ENCODE results near the gene TRIML1.
"Not testable (repeated sequence)": the region's sequence is repeated elsewhere in the genome, so short reads cannot be mapped to it uniquely, and the experiment has no call there.

TRIML1 gene

DNA sequence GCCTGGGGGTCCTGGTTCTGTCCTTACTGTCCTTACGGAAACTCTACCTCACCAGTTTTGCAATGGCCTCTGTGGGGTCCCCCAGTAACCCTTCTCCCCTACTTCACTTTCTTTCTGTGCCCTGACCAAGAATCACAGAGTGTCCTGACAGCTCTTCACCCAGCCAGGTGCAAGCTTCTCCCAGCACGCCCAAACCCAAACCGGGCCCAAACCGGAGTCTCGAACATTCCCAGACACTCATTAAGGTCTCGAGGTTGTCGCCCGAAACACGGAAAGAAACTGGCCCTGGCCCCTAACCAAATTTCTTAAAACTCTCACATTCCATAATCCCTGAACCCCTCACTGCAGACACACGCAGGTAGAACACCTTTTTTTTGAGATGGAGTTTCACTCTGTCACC is 19.1 kb downstream of the TRIML1 start:
- no peak for DNase-seq

DNA sequence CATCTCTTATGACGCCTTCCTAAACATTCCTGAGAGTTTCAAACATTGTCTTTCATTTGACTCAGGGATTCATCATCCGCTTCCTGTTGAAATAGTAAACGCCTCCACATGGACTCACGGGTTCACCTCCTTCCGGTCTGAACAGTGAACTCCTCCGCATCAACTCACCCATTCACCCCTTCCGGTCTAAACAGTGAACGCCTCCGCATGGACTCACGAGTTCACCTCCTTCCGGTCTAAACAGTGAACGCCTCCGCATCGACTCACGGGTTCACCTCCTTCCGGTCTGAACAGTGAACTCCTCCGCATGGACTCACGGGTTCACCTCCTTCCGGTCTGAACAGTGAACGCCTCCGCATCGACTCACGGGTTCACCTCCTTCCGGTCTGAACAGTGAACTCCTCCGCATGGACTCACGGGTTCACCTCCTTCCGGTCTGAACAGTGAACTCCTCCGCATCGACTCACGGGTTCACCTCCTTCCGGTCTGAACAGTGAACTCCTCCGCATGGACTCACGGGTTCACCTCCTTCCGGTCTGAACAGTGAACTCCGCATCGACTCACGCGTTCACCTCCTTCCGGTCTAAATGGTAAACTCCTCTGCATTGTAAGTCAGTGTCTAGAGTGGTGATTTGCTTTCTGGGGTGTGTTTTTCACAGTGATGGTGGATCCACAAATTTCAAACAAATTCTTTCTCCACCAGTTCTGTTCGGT is 20.4 kb downstream of the TRIML1 start:
- DNase-seq = not testable (repeated sequence)

DNA sequence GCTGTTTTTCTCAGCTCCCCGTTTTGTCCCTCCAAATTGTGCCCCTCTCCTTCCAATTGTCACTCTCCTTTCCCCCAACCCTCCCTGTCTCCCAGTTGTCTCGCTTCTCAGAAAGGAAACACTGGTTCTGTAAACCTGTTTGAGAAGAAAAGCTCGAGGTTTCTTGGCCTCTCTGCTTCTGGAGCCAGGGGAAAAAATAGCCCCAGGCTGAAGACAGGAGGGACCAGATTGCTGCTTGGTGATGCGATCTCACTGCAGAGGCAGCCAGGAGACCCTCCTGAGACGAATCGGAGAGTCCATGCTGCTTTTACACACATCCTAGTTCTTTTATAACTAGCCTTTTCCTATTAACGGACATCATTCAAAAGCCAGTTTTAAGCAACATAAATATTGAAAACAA is 21.2 kb downstream of the TRIML1 start:
- no peak for DNase-seq

- DNase-seq = no peak
These were observed 21.9 kb downstream of the TRIML1 start for GRCh38 chr4:188161167-188161566.

DNA sequence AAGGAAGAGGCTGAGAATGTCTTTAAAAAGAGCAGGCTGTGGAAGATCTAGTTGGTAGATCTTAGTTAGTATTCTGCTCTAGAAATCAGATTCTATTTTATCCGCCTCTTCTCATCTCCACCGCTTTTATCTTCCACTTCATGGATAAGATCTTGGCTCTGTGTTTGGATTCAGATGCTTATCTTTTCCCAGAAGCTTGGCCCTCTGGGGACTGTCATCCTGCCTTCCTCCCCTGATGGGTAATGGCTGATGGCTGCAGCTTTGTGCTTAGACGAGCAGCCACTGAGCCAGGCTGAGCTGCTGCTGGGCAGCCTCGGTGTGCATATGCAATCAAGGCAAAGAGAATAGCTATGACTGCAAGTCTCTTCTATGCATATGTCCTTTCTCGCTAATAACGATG is 23.5 kb downstream of the TRIML1 start:
- DNase-seq = no peak

- DNase-seq = no peak
These were observed 29.6 kb downstream of the TRIML1 start for GRCh38 chr4:188168726-188169373.

DNA sequence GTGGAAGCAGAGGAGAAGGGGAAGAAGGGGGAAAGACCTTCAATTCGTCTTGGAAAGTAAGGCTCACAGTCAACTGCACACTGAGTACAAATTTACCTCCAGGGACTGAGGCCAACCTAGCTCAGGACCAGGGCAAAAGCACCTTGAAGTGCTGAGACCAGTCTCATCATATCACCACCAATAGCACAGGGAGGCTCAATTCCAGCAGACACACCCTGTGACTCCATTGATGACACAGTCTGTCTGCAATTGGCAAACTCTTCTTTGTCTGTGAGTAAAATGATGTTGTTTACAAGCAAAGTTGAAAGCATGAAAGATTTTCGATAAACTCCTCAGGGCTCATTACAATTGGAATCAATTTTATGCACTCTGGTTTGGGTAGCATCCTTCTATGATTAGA is 32.3 kb downstream of the TRIML1 start:
- no peak for DNase-seq

DNA sequence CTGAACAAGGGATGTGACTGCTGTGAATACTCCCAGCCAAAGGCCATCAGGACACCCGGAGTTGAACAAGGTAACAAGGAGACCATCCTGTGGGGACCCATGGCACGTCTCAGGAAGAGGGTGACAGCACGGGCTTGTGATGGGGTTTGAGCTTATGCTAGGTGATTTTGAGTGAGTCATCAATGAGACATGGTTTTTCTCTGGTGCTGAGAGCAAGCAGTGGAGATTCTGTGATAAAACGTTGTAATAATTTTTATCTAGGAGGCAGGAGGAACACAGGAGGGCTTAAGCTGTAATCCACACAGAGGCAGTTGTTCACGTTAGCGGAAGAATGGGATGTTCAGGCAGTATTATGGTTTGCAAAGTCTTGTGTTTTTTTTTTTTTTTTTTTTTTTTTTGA is 36.0 kb downstream of the TRIML1 start:
- no peak for DNase-seq

DNA sequence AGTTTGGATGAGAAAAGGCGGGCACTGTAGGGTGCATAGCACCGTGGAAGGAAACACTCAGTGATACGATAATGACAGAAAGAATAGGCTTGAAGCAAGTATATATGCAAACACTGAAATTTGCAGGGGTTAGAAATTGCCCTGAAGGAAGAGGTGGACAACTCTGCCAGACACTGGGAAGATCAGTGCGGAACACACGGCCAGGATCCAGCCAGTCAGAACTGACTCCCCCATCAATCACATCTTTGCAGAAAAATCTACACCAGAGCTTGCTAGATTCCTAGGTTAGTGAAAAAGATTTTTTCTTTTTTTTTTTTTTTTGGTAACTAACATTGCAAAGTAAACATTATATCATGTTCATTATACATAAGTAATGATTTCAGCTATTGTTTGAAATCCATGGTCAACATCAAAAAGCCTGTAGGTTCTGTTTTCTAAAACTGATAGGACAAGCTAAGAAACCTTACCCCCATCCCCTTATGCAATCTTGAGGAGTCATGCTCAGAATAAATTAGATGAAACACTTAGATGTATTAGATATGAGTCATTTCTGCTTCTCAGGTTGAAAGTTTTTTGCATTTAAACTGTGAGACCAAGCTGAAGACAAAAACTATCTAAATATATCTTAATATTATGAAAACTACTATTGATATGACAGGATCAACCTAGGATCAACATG is 38.9 kb downstream of the TRIML1 start:
- no peak for DNase-seq

DNA sequence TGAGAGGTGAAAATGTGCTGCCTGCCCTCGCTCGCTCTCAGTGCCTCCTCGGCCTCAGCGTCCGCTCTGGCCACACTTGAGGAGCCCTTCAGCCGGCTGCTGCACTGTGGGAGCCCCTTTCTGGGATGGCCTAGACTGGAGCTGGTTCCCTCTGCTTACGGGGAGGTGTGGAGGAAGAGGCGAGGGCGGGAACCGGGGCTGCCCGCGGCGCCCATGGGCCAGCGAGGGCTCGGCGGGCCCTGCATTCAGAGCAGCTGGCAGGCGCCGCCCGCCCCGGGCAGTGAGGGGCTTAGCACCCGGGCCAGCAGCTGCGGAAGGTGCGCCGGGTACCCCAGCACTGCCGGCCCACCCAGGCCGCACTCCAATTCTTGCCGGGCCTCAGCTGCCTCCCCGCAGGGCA is 39.6 kb downstream of the TRIML1 start:
- DNase-seq = no peak

- no peak for DNase-seq
These were observed 47.9 kb downstream of the TRIML1 start for GRCh38 chr4:188187106-188187505.

- DNase-seq = no peak
These were observed 51.2 kb downstream of the TRIML1 start for GRCh38 chr4:188190461-188190860.

GRCh38 chr4:188194421-188194820 is 55.2 kb downstream of the TRIML1 start:
- no peak for DNase-seq

DNA sequence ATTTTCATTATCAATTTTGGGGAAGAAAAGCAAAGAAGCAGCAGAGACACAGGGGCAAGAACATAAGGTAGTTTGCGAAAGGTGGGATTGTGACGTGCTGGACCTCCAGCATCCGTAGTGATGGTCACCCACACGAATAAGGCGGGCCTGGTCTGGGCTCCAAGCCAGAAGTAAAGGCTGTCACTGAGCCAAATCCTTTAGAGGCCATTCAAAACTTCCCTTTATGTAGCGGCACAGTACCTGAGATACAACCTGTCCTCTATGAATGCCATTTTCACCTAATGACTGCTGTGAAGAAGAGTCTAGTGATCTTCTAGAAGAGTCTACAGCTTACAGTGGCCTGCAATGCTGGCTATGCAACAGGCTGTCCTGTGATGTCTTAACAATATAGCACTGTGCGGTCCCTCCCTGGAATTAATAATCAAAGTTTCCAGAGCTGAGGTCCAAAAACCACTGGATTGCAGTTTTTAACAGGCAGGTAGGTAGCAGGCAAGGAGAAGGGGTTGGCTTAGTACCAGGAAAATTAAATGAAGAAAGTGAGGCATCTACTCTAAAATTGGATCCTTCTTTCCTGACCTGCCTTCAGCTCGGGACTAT is 56.2 kb downstream of the TRIML1 start:
- DNase-seq = no peak

DNA sequence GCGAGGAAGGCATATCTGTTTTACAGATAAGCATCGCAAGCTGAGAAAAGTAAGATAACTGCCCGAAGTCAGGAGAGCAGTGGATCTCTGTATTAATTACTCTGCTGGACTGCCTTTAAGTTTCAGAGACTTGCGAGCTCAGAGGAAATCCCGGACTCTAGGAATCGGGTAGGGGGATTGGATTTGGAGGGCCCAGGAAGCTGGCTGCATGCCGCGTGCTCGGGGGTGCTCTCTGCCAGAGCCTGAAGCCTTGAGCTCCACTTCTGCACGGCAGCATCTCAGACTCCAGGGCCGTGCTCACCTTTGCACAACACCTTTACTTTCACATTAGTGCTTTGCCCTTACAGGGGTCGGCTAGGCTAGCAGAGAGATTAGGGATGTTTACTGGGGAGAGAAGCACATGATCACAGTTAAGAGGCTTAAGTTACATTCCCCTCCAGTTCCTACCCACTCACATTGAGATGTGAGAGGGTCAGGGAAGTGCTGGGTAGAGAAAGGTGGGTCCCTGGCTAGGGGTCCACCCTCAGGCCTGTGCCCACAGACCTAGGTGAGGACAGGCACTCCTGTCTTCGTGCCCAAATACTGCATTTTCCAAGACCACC is 57.0 kb downstream of the TRIML1 start:
- DNase-seq = no peak

All from hematopoietic multipotent progenitor cell treated with erythropoietin and hydrocortisone succinate and interleukin-3 and kit ligand, for 8 days (in vitro differentiated cells).